NCI-H2227 (cell line): ENCODE data around the gene RPS6KA5.
"Not testable (repeated sequence)": the region's sequence is repeated elsewhere in the genome, so short reads cannot be mapped to it uniquely, and the experiment has no call there.

Source experiments
- DNase-seq: peaks from one replicate; lab custom pipeline; 2025; ENCODE audit not compliant: unreplicated experiment; lab: John Stamatoyannopoulos, UW

RPS6KA5 gene

GRCh38 chr14:91060351-91061055 is at the start of gene RPS6KA5:
Gene RPS6KA5 (minus strand): TSS chr14:91060641. CDS start chr14:91060434, 207 bp downstream.
- peak; percentile 100 for DNase-seq

- no peak for DNase-seq
Observed at GRCh38 chr14:91108941-91109611, 48.6 kb upstream of the RPS6KA5 start.

- no peak for DNase-seq
Observed at GRCh38 chr14:91103116-91103515, 42.7 kb upstream of the RPS6KA5 start.

GRCh38 chr14:91100102-91100501 is 39.7 kb upstream of the RPS6KA5 start:
- DNase-seq, result no peak

GRCh38 chr14:91098591-91098990 is 38.1 kb upstream of the RPS6KA5 start:
- DNase-seq, result no peak

- DNase-seq, result not testable (repeated sequence)
Observed at GRCh38 chr14:91097657-91098056, 37.2 kb upstream of the RPS6KA5 start.

DNA sequence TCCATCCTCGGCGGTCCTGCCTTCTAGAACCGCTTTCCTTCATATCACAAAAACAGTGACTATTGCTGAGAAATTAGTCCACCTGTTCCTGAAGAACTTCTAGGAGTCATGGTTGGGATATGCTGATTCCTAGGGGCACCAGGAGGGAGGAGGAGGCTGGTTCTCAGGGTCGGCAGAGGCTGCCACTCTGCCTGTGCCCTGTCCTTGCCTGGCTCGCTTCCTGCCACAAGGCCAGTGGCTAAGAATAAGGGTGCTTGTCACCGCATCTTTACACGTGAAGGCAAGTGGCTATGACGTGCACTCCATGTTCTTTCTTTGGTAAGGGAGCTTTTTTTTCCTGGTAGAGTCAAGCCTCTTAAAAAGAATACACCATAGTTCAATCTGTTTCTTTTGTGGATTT is 34.7 kb upstream of the RPS6KA5 start:
- no peak for DNase-seq

DNA sequence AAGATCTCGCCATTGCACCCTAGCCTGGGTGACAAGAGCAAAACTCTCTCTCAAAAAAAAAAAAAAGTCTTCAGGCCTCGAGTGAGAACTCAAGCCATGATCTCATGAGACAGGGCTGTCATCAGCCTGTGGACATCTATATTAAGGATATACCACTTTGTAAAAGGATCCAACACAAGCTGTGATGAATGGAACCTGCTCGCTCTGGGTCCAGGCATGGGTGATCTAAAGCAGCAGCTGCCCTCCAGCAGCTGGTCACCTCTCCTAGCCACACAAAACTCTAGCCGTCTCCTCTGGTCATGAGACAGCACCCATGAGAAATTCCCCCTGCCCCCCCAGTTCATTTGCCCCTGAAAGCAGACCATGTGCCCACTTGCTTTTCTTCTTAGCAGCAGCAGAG is 34.3 kb upstream of the RPS6KA5 start:
- DNase-seq, result no peak

DNA sequence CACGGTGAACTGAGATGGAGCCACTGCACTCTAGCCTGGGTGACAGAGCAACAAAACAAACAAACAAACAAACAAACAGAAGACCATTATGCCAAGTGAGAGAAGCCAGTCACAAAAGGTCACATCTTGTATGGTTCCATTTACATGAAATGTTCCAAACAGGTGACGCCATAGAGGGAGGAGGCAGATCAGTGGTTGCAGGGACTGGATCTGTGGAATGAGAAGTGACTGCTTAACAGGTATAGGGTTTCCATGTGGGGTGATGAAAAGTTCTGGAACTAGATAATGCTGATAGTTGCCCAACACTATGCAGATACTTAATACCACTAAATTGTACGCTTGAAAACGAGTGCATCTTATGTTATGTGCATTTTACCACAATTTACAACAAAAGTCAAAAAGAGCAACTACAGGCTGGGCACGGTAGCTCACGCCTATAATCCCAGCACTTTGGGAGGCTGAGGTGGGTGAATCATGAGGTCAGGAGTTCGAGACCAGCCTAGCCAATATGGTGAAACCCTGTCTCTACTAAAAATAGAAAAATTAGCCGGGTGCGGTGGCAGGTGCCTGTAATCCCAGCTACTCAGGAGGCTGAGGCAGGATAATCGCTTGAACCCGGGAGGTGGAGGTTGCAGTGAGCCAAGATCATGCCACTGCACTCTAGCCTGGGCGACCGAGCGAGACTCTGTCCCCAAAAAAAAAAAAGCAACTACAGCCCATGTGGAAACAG is 33.5 kb upstream of the RPS6KA5 start:
- not testable (repeated sequence) for DNase-seq

DNA sequence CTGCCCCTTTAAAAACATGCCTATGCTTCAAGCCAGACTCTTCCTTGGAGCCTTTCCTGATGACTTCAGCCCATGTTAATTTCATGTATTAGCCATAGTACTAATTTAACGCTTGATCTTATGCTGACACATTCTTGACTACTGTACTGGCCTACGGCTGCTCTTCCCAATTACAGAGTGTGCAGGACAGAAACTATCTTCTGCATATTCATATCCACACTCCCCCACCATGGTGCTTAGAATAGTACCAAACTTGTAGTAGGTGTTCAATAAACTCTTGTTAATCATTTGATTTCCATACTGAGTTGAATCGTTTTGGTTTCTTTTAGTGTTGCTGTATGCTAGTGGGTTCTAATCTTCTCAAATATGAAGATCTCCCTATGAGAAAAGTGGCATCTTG is 31.6 kb upstream of the RPS6KA5 start:
- no peak for DNase-seq

- DNase-seq, result no peak
Observed at GRCh38 chr14:91090743-91091142, 30.3 kb upstream of the RPS6KA5 start.

DNA sequence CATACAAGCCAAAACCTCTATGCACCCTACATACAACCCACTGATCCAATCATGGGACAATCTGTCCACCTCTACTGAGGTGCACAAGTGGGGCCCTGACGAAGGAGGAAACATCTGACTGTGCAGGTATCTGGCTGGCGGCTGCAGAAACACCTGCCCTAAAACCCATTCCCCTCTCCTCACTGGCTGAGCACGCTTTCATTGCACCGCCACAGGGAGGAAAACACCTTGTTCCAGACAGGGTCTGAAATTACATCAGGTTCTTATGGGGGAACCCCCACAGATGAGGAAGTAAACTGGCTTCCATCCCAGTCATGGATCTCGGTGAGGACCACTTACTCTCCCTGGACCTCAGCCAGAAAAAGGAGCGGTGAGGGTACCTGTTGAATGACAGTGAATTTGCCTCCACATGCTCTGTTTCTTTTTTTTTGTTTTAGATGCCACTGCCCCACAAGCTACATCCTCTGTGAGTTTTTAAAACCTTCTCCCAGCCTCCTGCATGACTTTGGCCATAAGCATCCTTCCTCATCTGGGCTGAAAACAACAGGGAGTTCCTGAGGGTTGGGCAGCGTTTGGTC is 29.6 kb upstream of the RPS6KA5 start:
- no peak for DNase-seq

GRCh38 chr14:91088585-91089235 is 28.3 kb upstream of the RPS6KA5 start:
- DNase-seq, result no peak

- not testable (repeated sequence) for DNase-seq
Observed at GRCh38 chr14:91087470-91087869, 27.0 kb upstream of the RPS6KA5 start.

DNA sequence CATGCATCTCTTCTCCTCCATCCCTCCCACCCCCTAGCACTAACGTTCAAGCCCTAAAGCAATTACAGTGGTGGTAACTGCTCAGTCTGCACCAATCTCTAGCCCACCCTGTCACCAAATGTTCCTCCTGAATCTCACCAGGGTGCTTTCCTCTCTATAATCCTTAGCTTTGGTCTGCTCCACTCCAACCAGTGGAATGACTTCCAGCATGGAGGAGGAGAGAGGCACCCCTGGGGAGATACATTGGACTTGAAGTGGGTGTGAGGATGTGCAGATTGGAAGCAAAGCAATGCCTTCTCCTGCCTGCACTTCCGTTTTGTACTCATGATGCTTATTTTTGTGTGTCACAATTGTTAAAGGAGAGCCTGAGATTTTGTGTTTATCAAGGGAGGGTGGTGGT is 24.1 kb upstream of the RPS6KA5 start:
- no peak for DNase-seq

GRCh38 chr14:91082282-91082681 is 21.8 kb upstream of the RPS6KA5 start:
- no peak for DNase-seq

GRCh38 chr14:91080071-91080470 is 19.6 kb upstream of the RPS6KA5 start:
- no peak for DNase-seq

GRCh38 chr14:91078095-91078737 is 17.8 kb upstream of the RPS6KA5 start:
- DNase-seq, result no peak

DNA sequence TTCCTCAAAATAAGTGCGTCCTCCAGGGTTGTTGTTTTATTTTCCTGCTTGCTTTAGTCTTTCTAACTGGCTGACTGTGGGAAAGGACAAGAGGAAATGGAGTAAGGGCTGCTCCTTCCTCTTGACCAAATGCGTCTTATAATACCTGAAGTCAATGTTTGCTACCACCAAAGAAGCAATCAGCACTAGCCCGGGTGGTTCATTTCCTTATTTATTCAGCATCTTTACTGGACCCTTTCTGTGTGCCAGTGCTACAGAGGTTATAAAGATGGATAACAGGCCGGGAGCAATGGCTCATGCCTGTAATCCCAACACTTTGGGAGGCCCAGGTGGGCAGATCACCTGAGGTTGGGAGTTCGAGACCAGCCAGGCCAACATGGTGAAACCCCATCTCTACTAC is 15.1 kb upstream of the RPS6KA5 start:
- no peak for DNase-seq

DNA sequence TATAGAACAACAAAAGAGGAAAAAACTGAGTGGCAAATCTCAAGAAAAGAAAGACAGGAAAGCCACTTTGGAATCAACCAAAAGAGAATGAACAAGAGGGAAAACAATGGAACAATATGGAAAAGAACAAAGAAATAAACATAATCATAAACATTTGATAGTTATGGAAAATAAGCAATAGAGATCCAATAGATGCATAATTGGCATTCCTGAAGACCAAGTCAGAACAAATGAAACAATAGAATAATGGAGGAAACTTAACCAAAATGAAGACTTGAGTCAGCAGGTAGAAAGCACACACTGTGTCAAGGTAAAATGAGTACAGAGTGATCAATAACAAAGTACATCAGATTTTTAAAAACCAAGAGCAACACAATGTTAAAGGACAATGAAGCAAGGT is 10.1 kb upstream of the RPS6KA5 start:
- no peak for DNase-seq

- no peak for DNase-seq
Observed at GRCh38 chr14:91068642-91069041, 8.2 kb upstream of the RPS6KA5 start.
